Measurements from ENCODE around the gene NPHP4. TPM values are rescaled to one million over a fixed set of nuclear protein-coding genes. Genes with fewer than 3 reads are reported as not detected.

The NPHP4 gene
- total RNA-seq, 2 donors from 2014 or later = 6.9 to 7.7 TPM

GRCh38 chr1:5891736-5892135 lies 100.5 kb downstream of the NPHP4 start:
- intact Hi-C loops (cut with DNase I) = no loop called here
- no peak for DNase-seq (ENCODE audit: low spot score)

- DNase-seq (ENCODE audit: low spot score) = no peak
- intact Hi-C loops (cut with DNase I) = no loop called here
These were observed 101.1 kb downstream of the NPHP4 start for GRCh38 chr1:5891137-5891536.

DNA sequence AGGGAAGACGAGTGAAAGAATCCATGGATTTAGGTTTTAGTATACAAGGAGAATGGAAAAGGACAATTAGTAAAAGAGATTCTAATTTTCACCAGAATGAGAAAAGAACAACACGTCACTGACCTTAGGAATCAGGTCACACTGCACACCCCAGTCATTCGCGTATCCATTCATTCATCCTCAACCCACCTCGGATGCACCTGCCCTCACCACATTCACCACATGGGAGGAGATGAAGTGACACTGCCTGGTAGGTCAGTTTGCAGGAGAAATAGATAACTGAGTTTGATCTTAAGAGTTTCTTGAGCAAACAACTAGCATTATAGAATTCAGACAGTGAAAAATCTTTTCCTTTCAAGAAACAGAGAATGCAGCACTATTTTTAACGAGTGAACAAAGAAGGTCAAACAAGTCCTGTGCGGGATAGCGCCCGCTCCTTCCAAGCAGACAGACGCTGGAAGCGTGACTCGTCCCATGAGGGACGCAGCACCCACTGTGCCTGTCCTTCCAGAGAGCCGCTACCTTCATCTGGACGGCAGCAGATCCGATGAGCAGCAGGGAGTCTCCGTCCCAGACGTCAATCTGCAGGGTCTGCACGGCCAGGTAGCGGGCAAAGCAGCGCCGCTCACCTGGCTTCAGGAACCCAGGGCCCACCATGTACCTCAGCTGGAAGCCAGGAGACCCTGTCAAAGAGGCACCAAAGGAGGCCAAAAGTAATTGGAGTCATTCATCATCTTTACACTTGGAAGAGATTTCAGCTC lies 101.7 kb downstream of the NPHP4 start:
- no peak for DNase-seq (ENCODE audit: low spot score)
- intact Hi-C loops (cut with DNase I) = no loop called here

GRCh38 chr1:5889901-5890300 lies 102.3 kb downstream of the NPHP4 start:
- intact Hi-C loops (cut with DNase I) = no loop called here
- DNase-seq (ENCODE audit: low spot score) = no peak

DNA sequence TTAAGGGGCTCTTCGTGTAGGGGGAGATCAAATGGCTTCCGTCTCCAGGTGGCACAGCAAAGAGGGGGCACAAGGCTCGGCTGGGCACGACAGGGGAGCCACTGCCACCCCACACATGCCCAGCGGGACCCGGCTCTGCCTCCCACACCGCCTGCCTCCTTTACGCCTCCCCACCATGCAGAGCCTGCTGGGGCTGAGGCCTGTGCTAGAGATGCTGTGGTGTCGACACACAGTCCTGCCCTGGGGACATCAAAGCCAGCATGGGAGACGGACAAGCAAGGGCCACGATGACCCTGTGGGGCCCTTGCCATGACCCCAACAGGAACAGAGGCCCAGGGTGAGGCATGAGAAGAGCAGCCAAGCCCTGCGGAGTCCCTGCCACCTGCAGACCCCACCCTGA lies 102.8 kb downstream of the NPHP4 start:
- intact Hi-C loops (cut with DNase I) = no loop called here
- DNase-seq (ENCODE audit: low spot score) = no peak

DNA sequence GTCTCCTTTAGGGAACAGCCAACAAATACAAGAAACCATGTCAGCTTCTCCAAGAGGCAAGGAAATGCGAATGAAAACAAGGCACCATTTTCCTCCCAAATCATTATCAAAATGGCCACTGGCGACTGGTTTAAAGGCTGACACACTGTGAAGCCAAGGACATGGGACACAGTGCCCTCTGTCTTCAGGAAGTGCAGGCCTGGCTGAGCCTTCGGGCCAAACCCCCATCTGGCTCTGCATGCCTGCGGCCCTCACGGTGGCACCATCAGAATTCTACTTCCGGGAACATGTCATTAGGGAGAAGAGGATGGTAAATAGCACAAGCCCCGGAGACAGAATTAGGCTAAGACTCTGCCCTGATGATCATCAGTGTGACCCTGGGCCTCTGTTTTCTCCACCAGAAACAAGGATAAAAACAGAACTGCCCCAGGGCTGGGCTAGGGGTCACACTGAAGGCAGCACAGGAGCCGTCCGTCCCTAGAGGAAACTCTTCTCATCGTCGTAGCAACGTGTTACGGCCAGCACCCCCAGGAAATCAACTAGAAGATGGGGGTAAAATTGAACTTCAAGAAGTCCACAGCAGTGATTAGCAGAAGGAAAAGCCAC lies 103.5 kb downstream of the NPHP4 start:
- intact Hi-C loops (cut with DNase I) = no loop called here
- DNase-seq (ENCODE audit: low spot score) = no peak

DNA sequence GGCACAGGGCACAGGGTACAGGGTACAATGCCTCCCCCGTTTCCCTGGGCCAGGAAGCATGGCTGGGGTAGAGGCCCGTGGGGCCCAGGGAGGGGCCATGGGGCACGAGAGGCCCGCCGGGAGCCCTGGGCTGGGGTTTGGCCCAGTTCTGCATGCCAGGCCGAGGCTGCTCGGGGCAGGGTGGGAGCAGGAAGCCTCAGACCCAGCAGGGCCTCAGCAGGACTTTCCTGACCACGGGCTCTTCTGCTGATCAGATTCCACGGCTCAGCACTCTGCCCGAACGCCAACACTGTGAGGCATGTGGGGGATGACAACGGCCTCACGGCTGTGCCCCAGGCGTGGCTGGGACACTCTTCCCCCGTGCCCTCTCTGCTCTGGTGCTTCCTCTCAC lies 104.3 kb downstream of the NPHP4 start:
- intact Hi-C loops (cut with DNase I) = no loop called here
- DNase-seq (ENCODE audit: low spot score) = no peak

- intact Hi-C loops (cut with DNase I) = no loop called here
- DNase-seq (ENCODE audit: low spot score) = no peak
These were observed 104.8 kb downstream of the NPHP4 start for GRCh38 chr1:5887349-5887970.

- intact Hi-C loops (cut with DNase I) = no loop called here
- no peak for DNase-seq (ENCODE audit: low spot score)
These were observed 105.5 kb downstream of the NPHP4 start for GRCh38 chr1:5886541-5887348.

- intact Hi-C loops (cut with DNase I) = no loop called here
These were observed 106.1 kb downstream of the NPHP4 start for GRCh38 chr1:5886140-5886483.

DNA sequence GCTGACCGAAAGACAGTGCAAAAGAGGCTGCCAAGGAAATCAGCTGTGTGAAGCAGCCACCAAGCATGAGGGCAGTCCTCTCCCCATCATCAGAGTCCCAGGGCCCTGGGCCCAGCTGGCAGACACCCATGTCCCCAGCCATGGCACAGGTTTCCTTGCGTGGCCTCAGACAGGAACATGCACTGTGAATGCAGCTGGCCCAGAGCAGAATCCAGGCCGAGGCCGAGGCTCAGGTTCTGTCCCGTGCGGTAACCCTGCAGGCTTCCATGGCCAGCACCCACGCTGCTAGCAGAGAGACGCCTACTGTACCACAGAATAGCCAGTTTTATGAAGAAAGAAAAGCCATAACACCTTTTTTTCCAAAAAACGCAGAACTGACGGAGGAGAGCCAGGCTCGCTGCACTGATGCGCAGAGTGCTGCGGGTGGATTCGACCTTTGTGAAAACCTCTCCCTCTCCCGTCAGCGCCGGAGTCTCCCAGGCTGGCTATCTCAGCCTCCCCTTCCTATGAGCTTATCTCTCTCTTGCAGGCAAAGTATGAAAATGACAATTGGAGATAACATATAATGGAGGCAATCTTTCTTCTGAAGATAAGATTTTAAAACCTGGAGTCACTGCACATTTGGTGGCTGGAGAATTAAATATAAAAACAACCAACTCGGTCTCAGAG lies 106.6 kb downstream of the NPHP4 start:
- intact Hi-C loops (cut with DNase I) = no loop called here
- DNase-seq (ENCODE audit: low spot score) = no peak

More at GRCh38 chr1:5886140-5886483, 106.1 kb downstream of the NPHP4 start:
- DNase-seq (ENCODE audit: low spot score) = no peak

DNA sequence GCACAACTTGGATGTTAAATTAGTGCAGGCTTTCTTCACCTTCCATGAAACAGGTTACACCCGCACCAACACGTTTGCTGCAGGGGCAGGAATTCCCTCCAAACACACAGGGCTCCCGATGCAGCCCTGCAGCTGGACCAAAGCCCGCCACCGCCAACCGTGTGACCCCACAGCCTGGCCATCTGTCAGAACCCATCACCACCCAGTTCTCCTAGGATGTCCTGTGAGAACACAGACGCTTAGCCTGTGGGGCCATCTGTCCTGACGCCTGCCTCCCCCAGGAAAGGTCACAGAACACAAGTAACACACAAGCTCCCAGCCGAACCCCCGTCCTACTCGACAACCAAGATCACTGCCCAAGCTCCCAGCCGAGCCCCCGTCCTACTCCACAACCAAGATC lies 108.1 kb downstream of the NPHP4 start:
- no peak for DNase-seq (ENCODE audit: low spot score)
- intact Hi-C loops (cut with DNase I) = loop anchor here in 1 of 2 donors (5.0 kb wide), 1 partner anchor 253 kb away; no protein-coding TSS in a partner anchor

DNA sequence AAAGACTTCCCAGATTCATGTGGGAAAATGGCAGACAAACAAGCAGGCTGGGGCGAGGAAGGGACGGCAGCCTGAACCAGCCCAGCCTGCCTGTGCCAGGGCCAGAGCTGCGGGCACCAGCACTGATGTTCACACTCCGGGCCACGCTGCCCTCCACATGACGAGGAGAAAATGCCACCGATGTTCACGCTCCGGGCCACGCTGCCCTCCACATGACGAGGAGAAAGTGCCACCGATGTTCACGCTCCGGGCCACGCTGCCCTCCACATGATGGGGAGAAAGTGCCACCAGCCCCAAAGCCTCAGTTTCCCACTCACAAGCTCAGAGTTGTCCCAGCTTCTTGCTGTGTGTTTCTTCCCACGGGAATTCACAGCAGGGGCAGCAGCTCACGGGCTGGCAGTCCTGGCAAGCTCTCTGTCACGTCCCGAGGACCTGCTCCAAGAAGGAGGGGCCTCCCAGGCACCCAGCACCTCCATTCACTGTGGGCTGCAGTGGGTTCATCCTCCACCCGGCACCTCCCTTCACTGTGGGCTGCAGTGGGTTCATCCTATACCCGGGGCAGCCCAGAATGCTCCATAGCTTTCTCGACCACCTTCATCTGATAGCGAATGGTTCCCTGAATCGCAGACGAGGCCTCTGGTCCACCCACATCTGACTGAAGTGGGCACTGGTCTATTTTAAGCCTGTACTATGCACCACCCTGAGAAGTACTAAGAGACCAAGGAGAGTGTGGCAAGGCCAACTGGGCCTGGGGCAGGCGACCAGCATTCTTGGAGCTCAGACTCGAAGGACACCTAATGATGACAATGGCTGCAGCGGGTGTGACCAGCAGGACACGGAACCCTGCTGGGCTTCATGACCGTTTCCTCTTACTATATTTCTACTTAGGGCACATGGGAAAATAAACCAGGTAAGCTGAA lies 108.8 kb downstream of the NPHP4 start:
- intact Hi-C loops (cut with DNase I) = loop anchor here in 1 of 2 donors (5.0 kb wide), 1 partner anchor 254 kb away; no protein-coding TSS in a partner anchor
- DNase-seq (ENCODE audit: low spot score) = no peak

DNA sequence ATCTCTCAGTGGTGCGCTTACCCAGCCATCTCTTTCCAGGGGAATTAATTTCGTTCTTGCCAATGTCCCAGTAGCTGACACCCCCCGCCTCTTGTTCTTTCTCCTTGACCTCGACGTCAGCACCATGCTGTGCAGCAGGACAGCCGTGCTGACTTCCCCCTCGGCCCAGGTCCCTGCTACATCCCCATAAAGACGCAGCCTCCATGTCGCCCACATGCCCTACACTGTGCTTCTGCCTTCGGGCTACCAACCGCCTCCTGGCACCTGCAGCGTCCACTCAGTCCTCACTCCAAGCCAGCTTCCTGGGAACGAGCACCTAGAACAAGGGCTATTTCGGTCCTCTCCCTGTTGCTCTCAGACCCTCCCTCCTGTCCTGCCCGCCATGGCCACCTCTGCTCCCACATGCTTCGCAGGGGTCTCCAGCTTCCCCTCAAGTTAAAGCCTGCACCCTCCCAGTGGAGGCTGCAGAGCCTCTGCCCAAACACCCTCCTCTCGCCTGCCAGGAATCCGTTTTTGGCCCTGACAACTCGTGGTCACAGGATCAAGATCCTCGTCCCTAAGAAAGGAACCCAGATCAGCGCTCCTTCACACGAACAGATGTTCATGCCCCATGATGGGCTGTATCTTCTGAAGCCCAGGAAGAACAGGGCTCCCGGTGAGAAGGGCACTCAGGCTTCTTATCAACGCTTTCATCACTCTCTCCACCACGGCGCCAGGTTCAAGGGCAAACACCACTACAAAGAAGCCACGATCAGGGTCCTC lies 109.7 kb downstream of the NPHP4 start:
- intact Hi-C loops (cut with DNase I) = loop anchor here in 1 of 2 donors (5.0 kb wide), 1 partner anchor 255 kb away; no protein-coding TSS in a partner anchor

GRCh38 chr1:5881526-5882222 lies 110.6 kb downstream of the NPHP4 start:
- intact Hi-C loops (cut with DNase I) = loop anchor here in 1 of 2 donors (5.0 kb wide), 1 partner anchor 256 kb away; no protein-coding TSS in a partner anchor
- DNase-seq (ENCODE audit: low spot score) = no peak

More for the DNA sequence above, 109.7 kb downstream of the NPHP4 start:
- DNase-seq (ENCODE audit: low spot score) = no peak

DNA sequence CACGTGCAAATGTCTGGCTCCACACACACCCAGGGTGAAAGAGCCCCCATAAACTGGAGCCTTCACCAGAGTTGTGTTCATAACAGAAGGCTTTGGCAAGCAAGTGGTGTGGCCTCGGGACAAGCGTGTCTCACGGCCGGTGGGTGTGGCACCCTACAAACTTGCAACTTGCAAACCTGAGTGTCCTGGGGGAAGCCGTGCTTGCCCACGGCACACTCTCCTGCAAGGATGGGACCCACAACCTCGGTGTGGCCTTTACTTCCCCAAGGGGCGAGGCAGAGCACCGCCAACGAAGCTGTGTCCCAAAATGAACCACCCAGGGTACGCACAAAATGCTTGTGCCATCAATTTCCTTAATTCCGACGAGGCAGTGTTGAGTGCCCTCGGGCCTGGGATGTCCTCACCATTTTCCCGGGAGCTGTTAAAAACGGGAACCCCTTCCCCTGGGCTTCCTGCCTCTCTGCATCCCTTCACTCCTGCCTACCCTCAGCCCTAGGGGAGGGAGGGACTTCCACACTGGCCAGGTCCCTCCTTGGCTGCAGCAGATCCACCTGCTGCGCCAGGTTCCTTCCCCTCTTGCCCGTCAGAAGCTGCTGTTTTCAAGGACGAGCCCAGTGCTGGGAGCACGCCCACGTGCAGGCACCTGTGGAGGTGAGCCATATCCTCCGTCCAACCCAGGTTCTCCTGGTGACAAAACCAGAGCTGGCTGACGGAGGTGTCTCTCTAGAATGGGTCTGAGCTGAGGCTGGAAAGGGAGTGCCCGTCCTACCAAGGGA lies 111.4 kb downstream of the NPHP4 start:
- intact Hi-C loops (cut with DNase I) = loop anchor here in 1 of 2 donors (5.0 kb wide), 1 partner anchor 256 kb away; no protein-coding TSS in a partner anchor

More for the DNA sequence above, 111.4 kb downstream of the NPHP4 start:
- no peak for DNase-seq (ENCODE audit: low spot score)

Data from posterior vena cava (tissue), 2 donors.